Epidermal melanocyte (primary cell): ENCODE results near the gene ZNF440.

Source experiments
- DNase-seq: peaks from one replicate; pipeline ENCODE4 v3.0.0; 2011; ENCODE audit warnings: low spot score; ENCODE audit not compliant: insufficient read length

Gene ZNF440

DNA sequence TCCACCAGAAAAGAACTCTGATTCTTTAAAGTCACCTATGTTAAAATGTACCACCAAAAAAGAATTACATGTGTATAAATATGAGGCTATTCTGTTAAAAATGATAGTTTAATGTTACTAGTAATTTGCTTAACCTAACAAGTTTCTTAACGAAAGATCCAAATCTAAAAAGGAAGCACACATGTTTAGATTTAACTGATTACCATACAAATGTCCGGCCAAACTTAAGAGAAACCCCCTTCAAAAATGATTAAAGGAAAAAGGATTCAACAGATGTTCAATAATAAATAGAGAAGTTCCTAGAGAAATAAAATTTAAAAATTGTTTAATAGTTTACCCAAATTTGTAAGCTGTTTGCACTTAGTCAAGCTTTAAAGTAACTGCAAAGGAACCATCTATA, 68.5 kb downstream of the ZNF440 start:
- DNase-seq, result no peak
